ENCODE measurements around the gene MST1. TPM values are rescaled to one million over a fixed set of nuclear protein-coding genes. Genes with fewer than 3 reads are reported as not detected.

Gene MST1
- total RNA-seq, 1 experiment from 2014 or later, result 13.8 TPM

DNA sequence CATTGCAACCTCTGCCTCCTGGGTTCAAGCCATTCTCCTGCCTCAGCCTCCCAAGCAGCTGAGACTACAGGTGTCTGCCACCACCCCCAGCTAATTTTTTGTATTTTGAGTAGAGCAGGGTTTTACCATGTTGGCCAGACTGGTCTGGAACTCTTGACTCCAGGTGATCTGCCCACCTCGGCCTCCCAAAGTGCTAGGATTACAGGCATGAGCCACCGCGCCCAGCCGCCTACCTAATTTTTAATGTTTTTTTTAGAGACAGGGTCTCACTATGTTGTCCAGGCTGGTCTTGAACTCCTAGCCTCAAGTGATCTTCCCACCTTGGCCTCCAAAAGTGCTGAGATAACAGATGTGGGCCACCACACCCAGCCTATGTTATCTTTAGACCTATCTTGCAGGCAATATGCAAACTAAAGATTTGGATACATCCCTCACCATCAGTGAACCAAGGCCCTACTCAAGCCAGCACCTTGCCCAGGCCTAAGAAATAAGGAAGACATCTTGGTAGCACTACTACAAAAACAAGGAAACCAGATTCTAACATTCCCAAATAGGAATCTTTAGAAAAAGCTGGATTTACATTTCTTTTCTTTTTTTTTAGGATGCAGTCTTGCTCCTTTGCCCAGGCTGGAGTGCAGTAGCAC, 40.8 kb upstream of the MST1 start (continued):
- TF ChIP-seq, protein P1, sequence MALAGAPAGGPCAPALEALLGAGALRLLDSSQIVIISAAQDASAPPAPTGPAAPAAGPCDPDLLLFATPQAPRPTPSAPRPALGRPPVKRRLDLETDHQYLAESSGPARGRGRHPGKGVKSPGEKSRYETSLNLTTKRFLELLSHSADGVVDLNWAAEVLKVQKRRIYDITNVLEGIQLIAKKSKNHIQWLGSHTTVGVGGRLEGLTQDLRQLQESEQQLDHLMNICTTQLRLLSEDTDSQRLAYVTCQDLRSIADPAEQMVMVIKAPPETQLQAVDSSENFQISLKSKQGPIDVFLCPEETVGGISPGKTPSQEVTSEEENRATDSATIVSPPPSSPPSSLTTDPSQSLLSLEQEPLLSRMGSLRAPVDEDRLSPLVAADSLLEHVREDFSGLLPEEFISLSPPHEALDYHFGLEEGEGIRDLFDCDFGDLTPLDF (CRISPR knock-in tag; IDR thresholded peaks at IDR 0.05), result no peak
- TF ChIP-seq ZNF671 (CRISPR knock-in tag; IDR thresholded peaks at IDR 0.05) (no peak), RELA (CRISPR knock-in tag; IDR thresholded peaks at IDR 0.05; ENCODE audit: borderline replicate concordance) (no peak), ESRRA (CRISPR knock-in tag; IDR thresholded peaks at IDR 0.05; ENCODE audit: borderline replicate concordance) (no peak)
- TF ChIP-seq, protein P2, sequence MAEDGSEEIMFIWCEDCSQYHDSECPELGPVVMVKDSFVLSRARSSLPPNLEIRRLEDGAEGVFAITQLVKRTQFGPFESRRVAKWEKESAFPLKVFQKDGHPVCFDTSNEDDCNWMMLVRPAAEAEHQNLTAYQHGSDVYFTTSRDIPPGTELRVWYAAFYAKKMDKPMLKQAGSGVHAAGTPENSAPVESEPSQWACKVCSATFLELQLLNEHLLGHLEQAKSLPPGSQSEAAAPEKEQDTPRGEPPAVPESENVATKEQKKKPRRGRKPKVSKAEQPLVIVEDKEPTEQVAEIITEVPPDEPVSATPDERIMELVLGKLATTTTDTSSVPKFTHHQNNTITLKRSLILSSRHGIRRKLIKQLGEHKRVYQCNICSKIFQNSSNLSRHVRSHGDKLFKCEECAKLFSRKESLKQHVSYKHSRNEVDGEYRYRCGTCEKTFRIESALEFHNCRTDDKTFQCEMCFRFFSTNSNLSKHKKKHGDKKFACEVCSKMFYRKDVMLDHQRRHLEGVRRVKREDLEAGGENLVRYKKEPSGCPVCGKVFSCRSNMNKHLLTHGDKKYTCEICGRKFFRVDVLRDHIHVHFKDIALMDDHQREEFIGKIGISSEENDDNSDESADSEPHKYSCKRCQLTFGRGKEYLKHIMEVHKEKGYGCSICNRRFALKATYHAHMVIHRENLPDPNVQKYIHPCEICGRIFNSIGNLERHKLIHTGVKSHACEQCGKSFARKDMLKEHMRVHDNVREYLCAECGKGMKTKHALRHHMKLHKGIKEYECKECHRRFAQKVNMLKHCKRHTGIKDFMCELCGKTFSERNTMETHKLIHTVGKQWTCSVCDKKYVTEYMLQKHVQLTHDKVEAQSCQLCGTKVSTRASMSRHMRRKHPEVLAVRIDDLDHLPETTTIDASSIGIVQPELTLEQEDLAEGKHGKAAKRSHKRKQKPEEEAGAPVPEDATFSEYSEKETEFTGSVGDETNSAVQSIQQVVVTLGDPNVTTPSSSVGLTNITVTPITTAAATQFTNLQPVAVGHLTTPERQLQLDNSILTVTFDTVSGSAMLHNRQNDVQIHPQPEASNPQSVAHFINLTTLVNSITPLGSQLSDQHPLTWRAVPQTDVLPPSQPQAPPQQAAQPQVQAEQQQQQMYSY (CRISPR knock-in tag; IDR thresholded peaks at IDR 0.05), result no peak

DNA sequence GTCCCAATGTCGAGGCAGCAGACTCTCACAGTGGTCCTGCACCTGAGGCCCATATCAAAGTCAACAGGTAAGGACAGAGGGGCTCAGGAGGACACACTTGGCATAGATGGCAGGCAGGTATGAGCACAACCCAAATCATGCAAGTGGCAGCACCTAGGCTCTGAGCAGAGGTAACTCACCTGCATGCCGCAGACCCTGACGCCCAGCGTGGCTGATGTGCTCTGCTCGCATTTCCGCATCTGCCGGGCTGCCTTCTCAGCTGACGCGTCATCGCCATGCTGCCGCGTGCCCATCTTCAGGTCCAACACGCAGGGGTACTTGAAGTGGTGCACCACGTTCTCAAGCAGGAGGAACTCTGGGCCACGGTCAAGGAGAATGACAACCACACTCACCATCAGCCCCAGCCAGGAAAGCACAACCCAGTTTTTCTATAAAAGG, 38.7 kb upstream of the MST1 start:
- no peak for DNase-seq (ENCODE audit: low spot score)
- no peak overlapping the region for H3K27ac Mint-ChIP-seq
- CTCF ChIA-PET, result no interaction called here
- H3K27me3 Mint-ChIP-seq (ENCODE audit: low read depth), result no peaks in the 10 kb centered on the region
- no peaks in the 10 kb centered on the region for H3K9me3 Mint-ChIP-seq
- peaks cover 5% of the 10 kb centered on the region; the same call in 1 of the 2 replicates for H3K4me1 Mint-ChIP-seq
- H3K4me3 Mint-ChIP-seq, result no peak overlapping the region
- TF ChIP-seq FOXK1 (CRISPR knock-in tag; IDR thresholded peaks at IDR 0.05) (no peak), RORB (CRISPR knock-in tag; IDR thresholded peaks at IDR 0.05) (no peak), SMAD4 (CRISPR knock-in tag; IDR thresholded peaks at IDR 0.05) (no peak), HMGA2 (CRISPR knock-in tag; IDR thresholded peaks at IDR 0.05) (no peak)
- TF ChIP-seq, protein P3, sequence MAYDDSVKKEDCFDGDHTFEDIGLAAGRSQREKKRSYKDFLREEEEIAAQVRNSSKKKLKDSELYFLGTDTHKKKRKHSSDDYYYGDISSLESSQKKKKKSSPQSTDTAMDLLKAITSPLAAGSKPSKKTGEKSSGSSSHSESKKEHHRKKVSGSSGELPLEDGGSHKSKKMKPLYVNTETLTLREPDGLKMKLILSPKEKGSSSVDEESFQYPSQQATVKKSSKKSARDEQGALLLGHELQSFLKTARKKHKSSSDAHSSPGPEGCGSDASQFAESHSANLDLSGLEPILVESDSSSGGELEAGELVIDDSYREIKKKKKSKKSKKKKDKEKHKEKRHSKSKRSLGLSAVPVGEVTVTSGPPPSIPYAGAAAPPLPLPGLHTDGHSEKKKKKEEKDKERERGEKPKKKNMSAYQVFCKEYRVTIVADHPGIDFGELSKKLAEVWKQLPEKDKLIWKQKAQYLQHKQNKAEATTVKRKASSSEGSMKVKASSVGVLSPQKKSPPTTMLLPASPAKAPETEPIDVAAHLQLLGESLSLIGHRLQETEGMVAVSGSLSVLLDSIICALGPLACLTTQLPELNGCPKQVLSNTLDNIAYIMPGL (CRISPR knock-in tag; IDR thresholded peaks at IDR 0.05), result no peak
- TF ChIP-seq, protein P2 (CRISPR knock-in tag; IDR thresholded peaks at IDR 0.05), result no peak
- ATAC-seq, result no peak
- H3K36me3 Mint-ChIP-seq, result peaks cover 29% of the 10 kb centered on the region
- POLR2A ChIA-PET, result no interaction called here

DNA sequence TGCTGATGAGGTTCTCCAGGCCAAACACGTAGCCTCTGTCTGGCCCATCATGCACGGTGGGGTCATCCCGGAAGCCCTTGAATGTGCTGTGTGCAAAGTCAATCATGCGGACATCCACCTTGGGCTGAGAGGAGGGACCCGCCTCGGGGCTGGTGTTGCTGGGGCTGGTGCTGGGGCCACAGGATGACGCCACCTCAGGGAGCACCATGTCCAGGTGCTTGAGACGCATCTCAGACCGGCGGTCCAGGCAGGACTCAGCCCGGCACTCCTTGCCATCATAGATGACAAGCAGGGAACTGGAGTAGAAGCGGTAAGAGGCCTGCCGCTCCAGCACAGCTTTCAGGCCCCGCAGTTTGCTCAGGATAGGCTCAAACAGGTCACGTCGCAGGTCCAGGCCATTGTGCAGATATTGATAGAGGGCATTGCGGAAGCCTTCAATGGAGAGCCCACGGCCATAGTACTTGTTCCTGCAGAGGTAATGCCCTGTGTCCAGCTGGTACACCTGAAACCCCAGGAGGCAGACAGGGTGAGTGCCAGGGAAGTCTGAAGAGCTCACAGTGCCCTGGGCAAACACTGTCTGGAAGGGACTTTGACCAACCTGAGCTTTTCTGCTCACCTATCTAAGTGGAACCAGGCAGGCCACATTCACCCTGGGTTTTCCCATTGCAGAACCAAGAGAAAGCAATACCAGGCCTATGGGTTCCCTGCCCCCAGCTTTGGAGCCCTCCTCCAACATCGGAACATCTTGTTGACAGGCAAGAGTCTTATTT, 38.1 kb upstream of the MST1 start:
- ATAC-seq (no peak), DNase-seq (ENCODE audit: low spot score) (no peak)
- H3K27me3 Mint-ChIP-seq (ENCODE audit: low read depth), result no peaks in the 10 kb centered on the region
- no peak for TF ChIP-seq KAT7 (CRISPR knock-in tag; IDR thresholded peaks at IDR 0.05; ENCODE audit: borderline replicate concordance)
- TF ChIP-seq ZNF219 (CRISPR knock-in tag; IDR thresholded peaks at IDR 0.05; ENCODE audit: borderline replicate concordance), result no peak
- TF ChIP-seq TEAD4 (CRISPR knock-in tag; IDR thresholded peaks at IDR 0.05), result no peak
- TF ChIP-seq, protein P4, sequence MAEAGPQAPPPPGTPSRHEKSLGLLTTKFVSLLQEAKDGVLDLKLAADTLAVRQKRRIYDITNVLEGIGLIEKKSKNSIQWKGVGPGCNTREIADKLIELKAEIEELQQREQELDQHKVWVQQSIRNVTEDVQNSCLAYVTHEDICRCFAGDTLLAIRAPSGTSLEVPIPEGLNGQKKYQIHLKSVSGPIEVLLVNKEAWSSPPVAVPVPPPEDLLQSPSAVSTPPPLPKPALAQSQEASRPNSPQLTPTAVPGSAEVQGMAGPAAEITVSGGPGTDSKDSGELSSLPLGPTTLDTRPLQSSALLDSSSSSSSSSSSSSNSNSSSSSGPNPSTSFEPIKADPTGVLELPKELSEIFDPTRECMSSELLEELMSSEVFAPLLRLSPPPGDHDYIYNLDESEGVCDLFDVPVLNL (CRISPR knock-in tag; IDR thresholded peaks at IDR 0.05; ENCODE audit: borderline replicate concordance, low read depth), result no peak
- TF ChIP-seq ZNF396 (CRISPR knock-in tag; IDR thresholded peaks at IDR 0.05; ENCODE audit: borderline replicate concordance), result no peak
- TF ChIP-seq, protein P3 (CRISPR knock-in tag; IDR thresholded peaks at IDR 0.05), result no peak
- no peak for TF ChIP-seq NR3C1 (CRISPR knock-in tag; conservative IDR thresholded peaks at IDR 0.05; ENCODE audit: low read depth)
- TF ChIP-seq, protein P5, sequence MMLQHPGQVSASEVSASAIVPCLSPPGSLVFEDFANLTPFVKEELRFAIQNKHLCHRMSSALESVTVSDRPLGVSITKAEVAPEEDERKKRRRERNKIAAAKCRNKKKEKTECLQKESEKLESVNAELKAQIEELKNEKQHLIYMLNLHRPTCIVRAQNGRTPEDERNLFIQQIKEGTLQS (CRISPR knock-in tag; conservative IDR thresholded peaks at IDR 0.05), result no peak
- H3K4me1 Mint-ChIP-seq, result peaks cover 10% of the 10 kb centered on the region
- ChIA-PET CTCF (no interaction called here), POLR2A (no interaction called here)
- H3K27ac Mint-ChIP-seq, result no peak overlapping the region
- H3K9me3 Mint-ChIP-seq, result no peaks in the 10 kb centered on the region
- no peak overlapping the region for H3K4me3 Mint-ChIP-seq
- H3K36me3 Mint-ChIP-seq, result peaks cover 26% of the 10 kb centered on the region

Measured in WTC11 (cell line).